ENCODE results near the gene ZNF319. TPM values are rescaled to one million over a fixed set of nuclear protein-coding genes. Genes with fewer than 3 reads are reported as not detected.

ZNF319 gene
- total and polyA plus RNA-seq, 10 of the 15 experiments (the other 5 are each of a cell fraction or from before 2014, with no cell fraction given): 0.29 to 7.4 (median 1.7) TPM

GRCh38 chr16:58000706-58001676 lies 519 bp upstream of the ZNF319 start, which contains the start of gene USB1 (continued):
- no peak for TF ChIP-seq ZBTB4 (CRISPR knock-in tag; IDR thresholded peaks at IDR 0.05)
- no peak for TF ChIP-seq NFYA (IDR thresholded peaks at IDR 0.05; ENCODE audit: borderline replicate concordance, low read depth, low read length)
- peak; percentile 79; the same call in 1 of the 2 replicates for TF ChIP-seq SMAD5 (IDR thresholded peaks at IDR 0.05; ENCODE audit: low read depth)
- TF ChIP-seq ZBTB11 (CRISPR knock-in tag; IDR thresholded peaks at IDR 0.05): no peak
- TF ChIP-seq SRF (IDR thresholded peaks at IDR 0.05; ENCODE audit: low read depth in 2 of 2, low read length in 2 of 2): 0 out of 4 replicates have a peak, but pooled peaks of 1 of the 2 experiments have one; percentile 10
- TF ChIP-seq MLLT1 (IDR thresholded peaks at IDR 0.05): no peak
- TF ChIP-seq BHLHE40 (IDR thresholded peaks at IDR 0.05; ENCODE audit: borderline replicate concordance in 1 of 2, low read depth in 2 of 2, low read length in 1 of 2): peak; percentile 71 to 75; a peak in 3 of 4 replicates
- 0 out of 2 replicates have a peak, but pooled peaks have one; percentile 3 for TF ChIP-seq RUNX3 (IDR thresholded peaks at IDR 0.05; ENCODE audit: low read length)
- no peak for TF ChIP-seq SMARCA5 (IDR thresholded peaks at IDR 0.05)
- TF ChIP-seq REST (IDR thresholded peaks at IDR 0.05; ENCODE audit: low read depth, low read length): no peak
- no peak for TF ChIP-seq ATF7 (IDR thresholded peaks at IDR 0.05; ENCODE audit: low read depth)
- no peak for TF ChIP-seq ESRRA (IDR thresholded peaks at IDR 0.05; ENCODE audit: low read length)
- no peak for TF ChIP-seq SUPT20H (IDR thresholded peaks at IDR 0.05; ENCODE audit: borderline replicate concordance, control insufficient read depth, low read depth, low read length)
- no peak for TF ChIP-seq MTA3 (IDR thresholded peaks at IDR 0.05; ENCODE audit: borderline replicate concordance, low read length)
- TF ChIP-seq EP300 (IDR thresholded peaks at IDR 0.05; ENCODE audit: borderline replicate concordance in 1 of 2, control insufficient read depth in 1 of 2, low read depth in 2 of 2, low read length in 2 of 2): no peak
- peak; percentile 23; the same call in 1 of the 2 replicates for TF ChIP-seq IKZF1 (conservative IDR thresholded peaks at IDR 0.05)

Measured in GM12878 (cell line).